DOHH2 (cell line): Measurements from ENCODE around the gene FZD10.

ENCODE experiments used
- H3F3A ChIP-seq: fragments of 200-600 bp; sonication (generic), shearing (Covaris generic); 2 replicates; pipeline ENCODE4 v1.6.0; 2016; ENCODE audit warnings: antibody characterized with exemption, mild to moderate bottlenecking; ENCODE audit not compliant: control insufficient read depth, insufficient read depth
- H3K27ac ChIP-seq: fragments of 200-600 bp; sonication (generic); 2 replicates; pipeline ENCODE4 v1.5.1; 2014; ENCODE audit warnings: low read depth, mild to moderate bottlenecking, low read length, moderate library complexity
- H3K27me3 ChIP-seq: fragments of 200-600 bp; sonication (generic); 2 replicates; pipeline ENCODE4 v1.6.1; 2014; ENCODE audit warnings: mild to moderate bottlenecking, low read length, mixed read lengths; ENCODE audit not compliant: control insufficient read depth
- H3K36me3 ChIP-seq: fragments of 200-600 bp; sonication (generic); 2 replicates; pipeline ENCODE4 v1.6.1; 2014; ENCODE audit warnings: mild to moderate bottlenecking, low read length, moderate library complexity, mixed read lengths; ENCODE audit not compliant: control insufficient read depth
- H3K4me1 ChIP-seq: fragments of 200-600 bp; sonication (generic); 2 replicates; pipeline ENCODE4 v1.6.1; 2014; ENCODE audit warnings: mild to moderate bottlenecking, low read length, mixed read lengths; ENCODE audit not compliant: control insufficient read depth
- H3K4me2 ChIP-seq: fragments of 200-600 bp; sonication (generic); 2 replicates; pipeline ENCODE4 v1.6.0; 2014; ENCODE audit warnings: mild to moderate bottlenecking, low read length, moderate library complexity
- H3K4me3 ChIP-seq: fragments of 200-600 bp; sonication (generic); 2 replicates; pipeline ENCODE4 v1.5.1; 2014; ENCODE audit warnings: mild to moderate bottlenecking, low read length, mixed read lengths
- H3K79me2 ChIP-seq: fragments of 200-600 bp; sonication (generic); 2 replicates; pipeline ENCODE4 v1.6.1; 2014; ENCODE audit warnings: mild to moderate bottlenecking, low read length, mixed read lengths; ENCODE audit not compliant: control insufficient read depth
- H3K9me2 ChIP-seq: fragments of 200-600 bp; sonication (generic); replicated peaks from 2 replicates; pipeline ENCODE4 v1.6.1; 2014; ENCODE audit warnings: mild to moderate bottlenecking, low read length, mixed read lengths; ENCODE audit not compliant: control insufficient read depth
- H3K9me3 ChIP-seq: fragments of 200-600 bp; sonication (generic); 2 replicates; pipeline ENCODE4 v1.6.1; 2014; ENCODE audit warnings: antibody characterized with exemption, low read length, mixed read lengths; ENCODE audit not compliant: control insufficient read depth, insufficient read depth
- H4K20me1 ChIP-seq: fragments of 200-600 bp; sonication (generic); 2 replicates; pipeline ENCODE4 v1.6.0; 2014; ENCODE audit warnings: low read depth, mild to moderate bottlenecking, antibody characterized with exemption, low read length, moderate library complexity; ENCODE audit not compliant: control insufficient read depth, insufficient read depth
- EZH2phosphoT487 ChIP-seq: fragments of 200-600 bp; sonication (generic); IDR thresholded peaks from 2 replicates; pipeline ENCODE4 v1.6.1; 2017; ENCODE audit warnings: borderline replicate concordance, mild to moderate bottlenecking, antibody characterized with exemption, low read length, moderate library complexity, mixed read lengths
- TF ChIP-seq, protein P1 (sequence below): fragments of 200-600 bp; sonication (generic); IDR thresholded peaks from one replicate; pipeline ENCODE4 v1.5.1; 2014; ENCODE audit warnings: antibody characterized with exemption, mild to moderate bottlenecking, low read depth, low read length; ENCODE audit not compliant: poor library complexity, severe bottlenecking

FZD10 gene

GRCh38 chr12:130118181-130118580 is 44.1 kb upstream of the FZD10 start:
- no peaks in the 10 kb centered on the region for H3F3A ChIP-seq
- no peaks in the 10 kb centered on the region for H3K4me1 ChIP-seq
- H3K36me3 ChIP-seq = no peaks in the 10 kb centered on the region
- H3K9me3 ChIP-seq = peaks cover 5% of the 10 kb centered on the region; the same call in 1 of the 2 replicates
- no peaks in the 10 kb centered on the region for H3K27me3 ChIP-seq
- no peaks in the 10 kb centered on the region for H3K79me2 ChIP-seq
- no peak for TF ChIP-seq EZH2phosphoT487
- TF ChIP-seq, protein P1, sequence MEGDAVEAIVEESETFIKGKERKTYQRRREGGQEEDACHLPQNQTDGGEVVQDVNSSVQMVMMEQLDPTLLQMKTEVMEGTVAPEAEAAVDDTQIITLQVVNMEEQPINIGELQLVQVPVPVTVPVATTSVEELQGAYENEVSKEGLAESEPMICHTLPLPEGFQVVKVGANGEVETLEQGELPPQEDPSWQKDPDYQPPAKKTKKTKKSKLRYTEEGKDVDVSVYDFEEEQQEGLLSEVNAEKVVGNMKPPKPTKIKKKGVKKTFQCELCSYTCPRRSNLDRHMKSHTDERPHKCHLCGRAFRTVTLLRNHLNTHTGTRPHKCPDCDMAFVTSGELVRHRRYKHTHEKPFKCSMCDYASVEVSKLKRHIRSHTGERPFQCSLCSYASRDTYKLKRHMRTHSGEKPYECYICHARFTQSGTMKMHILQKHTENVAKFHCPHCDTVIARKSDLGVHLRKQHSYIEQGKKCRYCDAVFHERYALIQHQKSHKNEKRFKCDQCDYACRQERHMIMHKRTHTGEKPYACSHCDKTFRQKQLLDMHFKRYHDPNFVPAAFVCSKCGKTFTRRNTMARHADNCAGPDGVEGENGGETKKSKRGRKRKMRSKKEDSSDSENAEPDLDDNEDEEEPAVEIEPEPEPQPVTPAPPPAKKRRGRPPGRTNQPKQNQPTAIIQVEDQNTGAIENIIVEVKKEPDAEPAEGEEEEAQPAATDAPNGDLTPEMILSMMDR = no peak
- H4K20me1 ChIP-seq = no peaks in the 10 kb centered on the region
- no peak overlapping the region for H3K27ac ChIP-seq
- no peak overlapping the region for H3K4me2 ChIP-seq
- no peaks in the 10 kb centered on the region for H3K9me2 ChIP-seq
- H3K4me3 ChIP-seq = no peak overlapping the region

DNA sequence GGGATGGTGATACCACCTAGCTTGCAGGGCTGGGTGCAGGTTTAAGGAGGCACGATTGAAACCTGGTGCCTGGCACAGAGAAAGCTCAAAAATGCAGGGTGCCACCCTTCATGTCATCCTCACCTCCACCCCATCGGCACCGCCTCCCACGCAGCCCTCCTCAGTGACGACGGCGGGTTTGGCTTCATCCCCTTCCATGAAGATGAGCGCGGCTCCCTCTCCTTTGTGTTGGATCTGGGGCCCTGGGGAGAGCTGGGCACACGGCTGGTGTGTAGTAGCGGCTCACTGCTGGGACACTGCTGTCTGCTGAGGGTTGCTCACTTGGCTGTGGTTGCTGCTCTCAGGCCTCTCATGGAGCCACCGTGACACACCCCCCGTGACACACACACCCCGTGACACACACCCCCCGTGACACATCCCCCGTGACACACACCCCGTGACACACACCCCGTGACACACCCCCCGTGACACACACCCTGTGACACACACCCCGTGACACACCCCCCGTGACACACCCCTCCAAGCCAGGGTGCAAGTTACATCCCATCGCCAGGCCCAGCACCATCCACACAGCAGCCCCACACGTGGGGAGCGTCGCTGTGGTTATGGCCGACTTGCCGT is 42.9 kb upstream of the FZD10 start:
- Histone ChIP-seq H3K4me3 (no peak overlapping the region), H3K27ac (no peak overlapping the region), H3K9me2 (no peaks in the 10 kb centered on the region), H3K36me3 (no peaks in the 10 kb centered on the region), H3K9me3 (peaks cover 5% of the 10 kb centered on the region; the same call in 1 of the 2 replicates), H3K79me2 (no peaks in the 10 kb centered on the region), H3F3A (no peaks in the 10 kb centered on the region), H4K20me1 (no peaks in the 10 kb centered on the region), H3K27me3 (no peaks in the 10 kb centered on the region), H3K4me1 (no peaks in the 10 kb centered on the region), H3K4me2 (no peak overlapping the region)
- no peak for TF ChIP-seq EZH2phosphoT487
- TF ChIP-seq, protein P1 = no peak

DNA sequence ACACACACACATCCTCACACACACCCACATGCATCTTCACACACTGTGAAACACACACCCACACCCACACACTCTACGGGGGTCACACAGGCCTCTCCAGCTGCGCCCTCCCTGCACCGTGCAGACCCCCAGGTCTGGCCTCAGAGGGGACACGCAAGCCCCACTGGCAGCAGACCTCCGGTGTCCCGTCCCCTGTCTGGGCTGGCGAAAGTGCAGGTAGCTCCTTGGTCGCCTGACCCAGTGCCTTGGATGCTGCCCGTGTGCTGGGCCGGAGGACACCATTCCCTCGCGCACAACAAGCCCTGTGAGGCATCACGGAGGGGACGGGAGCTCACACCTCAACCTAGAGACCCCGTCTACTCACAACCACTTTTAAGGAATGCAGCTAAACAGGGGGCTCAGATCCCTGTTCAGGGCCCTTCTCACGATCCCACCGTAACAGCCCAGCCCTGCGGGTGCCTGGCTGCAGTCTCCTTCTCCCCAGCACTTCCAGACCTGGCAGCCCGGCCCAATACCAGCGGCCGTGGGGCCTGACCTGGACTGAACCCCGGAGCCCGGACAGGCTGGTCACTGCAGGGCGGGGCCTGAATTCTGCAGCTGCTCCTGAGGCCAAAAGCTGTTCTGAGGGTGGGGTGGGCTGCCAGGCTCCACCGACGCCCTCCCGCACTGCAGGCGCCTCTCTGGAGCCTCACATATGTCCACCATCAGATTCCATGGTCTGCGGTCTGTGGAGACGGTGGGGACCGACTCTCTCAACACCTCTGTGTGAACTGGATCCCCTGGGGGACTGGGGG is 42.1 kb upstream of the FZD10 start:
- Histone ChIP-seq H3K4me3 (no peak overlapping the region), H3K4me1 (no peaks in the 10 kb centered on the region), H3K27me3 (no peaks in the 10 kb centered on the region), H3K9me2 (no peaks in the 10 kb centered on the region), H3K79me2 (no peaks in the 10 kb centered on the region), H3K4me2 (no peak overlapping the region), H3F3A (no peaks in the 10 kb centered on the region), H4K20me1 (no peaks in the 10 kb centered on the region), H3K36me3 (no peaks in the 10 kb centered on the region), H3K9me3 (peaks cover 1% of the 10 kb centered on the region; the same call in 1 of the 2 replicates), H3K27ac (no peak overlapping the region)
- no peak for TF ChIP-seq EZH2phosphoT487
- TF ChIP-seq, protein P1 = no peak
